HepG2 (cell line): ENCODE results near the gene ABCC5. TPM values are rescaled to one million over a fixed set of nuclear protein-coding genes. Genes with fewer than 3 reads are reported as not detected.

ENCODE experiments used
- ATAC-seq: fragments of 200-7000 bp; cut with Tn5 transposase; 3 replicates; pipeline ENCODE4 v1.9.1; 2020; ENCODE audit warnings: mild to moderate bottlenecking, moderate library complexity
- BruUV-seq: library from RNA; stranded (reverse); fragments of 400-500 nt; replicated peaks from 2 replicates; lab custom pipeline; 2021; lab: Mats Ljungman, UMichigan
- CTCF ChIA-PET: fragments of 300-600 bp; formaldehyde crosslinking; extraction: SDS; loops from one replicate; lab custom pipeline; 2021; ENCODE audit warnings: low total read pairs, inconsistent platforms, low intra/inter-chr PET ratio; lab: Yijun Ruan, JAX
- POLR2A ChIA-PET: fragments of 350-600 bp; sonication (Branson Sonifier 250); formaldehyde crosslinking; loops from one replicate; lab custom pipeline; 2020; ENCODE audit warnings: antibody characterized with exemption, inconsistent platforms; lab: Yijun Ruan, JAX
- DNase-seq: peaks from one replicate; pipeline ENCODE4 v3.0.0-alpha.2; 2015; ENCODE audit warnings: low spot score
- FAIRE-seq: peaks from 3 replicates; lab custom pipeline; 2011; peaks lifted over from hg19 to GRCh38; lab: Jason Lieb, UNC
- H2AFZ ChIP-seq: one replicate; pipeline ENCODE4 v1.6.1; 2011; ENCODE audit warnings: low read length, inconsistent platforms
- H3K27ac ChIP-seq: fragments of 300-600 bp; 3 replicates; pipeline ENCODE4 v1.8.0; 2011; ENCODE audit warnings: mixed run types, mild to moderate bottlenecking, mixed read lengths, low read length, inconsistent platforms; ENCODE audit not compliant: insufficient read depth; ENCODE audit errors: extremely low read length
- H3K27me3 ChIP-seq, 2 experiments: fragments of 200-600 bp in 1 of 2; 2 replicates in 1 of 2; 3 replicates in 1 of 2; pipeline versions ENCODE4 v1.6.0 to v1.8.0; 2011; ENCODE audit warnings: low read length in 2 of 2, mild to moderate bottlenecking in 2 of 2, moderate library complexity in 2 of 2, inconsistent platforms in 1 of 2; ENCODE audit not compliant: insufficient read depth in 2 of 2, control insufficient read depth in 1 of 2
- H3K36me3 ChIP-seq, 2 experiments: fragments of 200-600 bp in 1 of 2; replicated peaks in 1 of 2; 2 replicates in 1 of 2; 3 replicates in 1 of 2; pipeline versions ENCODE4 v1.5.1 to v1.8.0; 2011; ENCODE audit warnings: low read length in 2 of 2, inconsistent platforms in 1 of 2; ENCODE audit not compliant: insufficient read depth in 2 of 2, control insufficient read depth in 1 of 2
- H3K4me1 ChIP-seq: 2 replicates; pipeline ENCODE4 v1.5.1; 2012; ENCODE audit warnings: low read length, inconsistent platforms; ENCODE audit not compliant: insufficient read depth
- H3K4me2 ChIP-seq: 2 replicates; pipeline ENCODE4 v1.6.0; 2011; ENCODE audit warnings: low read depth, low read length, inconsistent platforms
- H3K4me3 ChIP-seq, 3 experiments: fragments of 200-600 bp in 1 of 3; sonication (generic), shearing (Covaris generic) in 1 of 3; replicated peaks in 1 of 3; 2 replicates each; pipeline ENCODE4 v1.5.1; 2011 to 2016; ENCODE audit warnings: low read length in 3 of 3, inconsistent platforms in 2 of 3, low read depth in 2 of 3, mild to moderate bottlenecking in 2 of 3, control low read depth in 1 of 3, mixed read lengths in 1 of 3; ENCODE audit not compliant: insufficient read depth in 1 of 3
- H3K79me2 ChIP-seq: one replicate; pipeline ENCODE4 v1.6.1; 2011; ENCODE audit warnings: low read length, inconsistent platforms; ENCODE audit not compliant: insufficient read depth
- H3K9ac ChIP-seq: 2 replicates; pipeline ENCODE4 v1.6.0; 2011; ENCODE audit warnings: mild to moderate bottlenecking, low read depth, low read length, inconsistent platforms; ENCODE audit not compliant: insufficient read depth
- H3K9me3 ChIP-seq: 2 replicates; pipeline ENCODE4 v1.5.1; 2012; ENCODE audit warnings: mild to moderate bottlenecking, low read length
- H4K20me1 ChIP-seq: 2 replicates; pipeline ENCODE4 v1.6.0; 2011; ENCODE audit warnings: inconsistent platforms, mild to moderate bottlenecking, low read length, moderate library complexity; ENCODE audit not compliant: insufficient read depth
- ARNTL ChIP-seq: sonication (generic); formaldehyde crosslinking; IDR thresholded peaks from 2 replicates; pipeline ENCODE4 v1.4.0; 2020; ENCODE audit warnings: mild to moderate bottlenecking, missing genetic modification reagents
- BRCA1 ChIP-seq: sonication (generic); formaldehyde crosslinking; IDR thresholded peaks from 2 replicates; pipeline ENCODE4 v1.4.0; 2020; ENCODE audit warnings: missing genetic modification reagents
- DRAP1 ChIP-seq: IDR thresholded peaks from 2 replicates; pipeline ENCODE4 v1.6.1; 2016; ENCODE audit warnings: missing genetic modification reagents, missing compliant biosample characterization
- ERF ChIP-seq: IDR thresholded peaks from 2 replicates; pipeline ENCODE4 v1.6.1; 2018; ENCODE audit warnings: missing biosample characterization, missing genetic modification reagents
- IRF2 ChIP-seq: IDR thresholded peaks from 2 replicates; pipeline ENCODE4 v1.6.1; 2018; ENCODE audit warnings: missing genetic modification reagents, missing compliant biosample characterization
- KLF11 ChIP-seq: IDR thresholded peaks from 2 replicates; pipeline ENCODE4 v1.6.1; 2016; ENCODE audit warnings: missing compliant biosample characterization
- MAX ChIP-seq: IDR thresholded peaks from 2 replicates; pipeline ENCODE4 v1.6.1; 2012; ENCODE audit warnings: inconsistent platforms
- MED1 ChIP-seq: sonication (generic); formaldehyde crosslinking; IDR thresholded peaks from 2 replicates; pipeline ENCODE4 v1.4.0; 2020; ENCODE audit warnings: missing genetic modification reagents
- MXD3 ChIP-seq: IDR thresholded peaks from 2 replicates; pipeline ENCODE4 v1.6.1; 2016; ENCODE audit warnings: mild to moderate bottlenecking, missing biosample characterization, missing genetic modification reagents
- PLSCR1 ChIP-seq: sonication (generic); formaldehyde crosslinking; IDR thresholded peaks from 2 replicates; pipeline ENCODE4 v1.5.0; 2020; ENCODE audit warnings: missing genetic modification reagents, mild to moderate bottlenecking, borderline replicate concordance
- PREB ChIP-seq: sonication (generic); formaldehyde crosslinking; IDR thresholded peaks from 2 replicates; pipeline ENCODE4 v1.4.0; 2020; ENCODE audit warnings: missing genetic modification reagents
- RBM39 ChIP-seq: fragments of 200-400 bp; formaldehyde crosslinking; IDR thresholded peaks from one replicate; pipeline ENCODE4 v1.6.1; 2018; ENCODE audit warnings: antibody characterized with exemption, mild to moderate bottlenecking, low read depth, low read length; ENCODE audit not compliant: poor library complexity, severe bottlenecking
- REL ChIP-seq: sonication (generic); formaldehyde crosslinking; conservative IDR thresholded peaks from 2 replicates; pipeline ENCODE4 v1.8.0; 2022; ENCODE audit warnings: mild to moderate bottlenecking, missing genetic modification reagents, moderate library complexity
- ZNF563 ChIP-seq: sonication (generic); formaldehyde crosslinking; IDR thresholded peaks from 2 replicates; pipeline ENCODE4 v1.8.0; 2022; ENCODE audit warnings: mild to moderate bottlenecking, moderate library complexity, missing genetic modification reagents
- ZXDC ChIP-seq: sonication (generic); formaldehyde crosslinking; IDR thresholded peaks from 2 replicates; pipeline ENCODE4 v1.5.0; 2020; ENCODE audit warnings: mild to moderate bottlenecking, missing genetic modification reagents
- WGBS: methylation state at CpG from one replicate; pipeline ENCODE4 v1.1.6; 2017; ENCODE audit warnings: low lambda C conversion rate; 5-methylcytosine and 5-hydroxymethylcytosine counted together
- in situ Hi-C: cut with HindIII; loops from 2 replicates; pipeline ENCODE4 v1.10.0; 2017; ENCODE audit warnings: low pct_unique_long_range_greater_than_20kb; ENCODE audit not compliant: extremely low pct_ligation_motif_present
- intact Hi-C: fragments of 100-400 bp; cut with micrococcal nuclease; formaldehyde crosslinking; loops from one replicate; pipeline ENCODE4 v1.10.0; 2022; ENCODE audit not compliant: unreplicated experiment
- polyA plus RNA-seq, 8 experiments: library from polyadenylated mRNA; depleted of rRNA in 3 of 8; stranded (reverse) in 7 of 8; unstranded in 1 of 8; fragments of >200 nt; fragmentation: Illumina TruSeq in 4 of 8; extraction: Trizol in 4 of 8; gene quantifications; 2 replicates each; pipeline versions ENCODE4 v1.2.1 to v1.2.3, GENCODE V29; 2011 to 2016; ENCODE audit warnings: low read depth in 4 of 8, missing spikeins in 1 of 8, mixed read lengths in 1 of 8; ENCODE audit not compliant: insufficient read depth in 1 of 8
- total RNA-seq, 5 experiments: library from RNA; depleted of rRNA; stranded (reverse); fragments of >200 nt; fragmentation: Illumina TruSeq; extraction: Trizol; gene quantifications; 2 replicates each; pipeline ENCODE4 v1.2.3, GENCODE V29; 2016; ENCODE audit warnings: low read depth in 1 of 5

Gene ABCC5
- total and polyA plus RNA-seq, 2 of the 13 experiments (the other 11 are each of a cell fraction or from before 2014, with no cell fraction given): 12.5 to 12.7 TPM

GRCh38 chr3:184045995-184046394 is 28.3 kb upstream of the ABCC5 start:
- 45% methylated on average over 5 of the region's 5 CpGs for WGBS
- no peak overlapping the region for H3K27ac ChIP-seq
- no peak overlapping the region for H3K4me3 ChIP-seq
- no peak for DNase-seq
- TF ChIP-seq BRCA1 (no peak), ARNTL (CRISPR knock-in tag) (no peak), MAX (no peak), DRAP1 (CRISPR knock-in tag) (no peak), PLSCR1 (no peak), MXD3 (CRISPR knock-in tag) (no peak), KLF11 (CRISPR knock-in tag) (no peak), ZXDC (CRISPR knock-in tag) (no peak), IRF2 (CRISPR knock-in tag) (no peak), PREB (CRISPR knock-in tag) (no peak), ZNF563 (CRISPR knock-in tag) (no peak), ERF (CRISPR knock-in tag) (no peak), MED1 (CRISPR knock-in tag) (no peak), REL (CRISPR knock-in tag) (no peak), RBM39 (no peak)
- H3K79me2 ChIP-seq: no peaks in the 10 kb centered on the region
- H4K20me1 ChIP-seq: no peaks in the 10 kb centered on the region
- ChIA-PET POLR2A (no interaction called here), CTCF (no interaction called here)
- H3K36me3 ChIP-seq: no peaks in the 10 kb centered on the region
- intact Hi-C loops: no loop called here
- H3K4me1 ChIP-seq: no peaks in the 10 kb centered on the region
- in situ Hi-C loops: no loop called here
- no peak for ATAC-seq
- H3K4me2 ChIP-seq: no peak overlapping the region
- no peak for FAIRE-seq
- H3K9ac ChIP-seq: no peak overlapping the region
- no peak overlapping the region for H2AFZ ChIP-seq
- no peaks in the 10 kb centered on the region for H3K9me3 ChIP-seq
- peaks cover 0 to 17% of the 10 kb centered on the region in 2 experiments; a peak in 3 of 5 replicates for H3K27me3 ChIP-seq
- BruUV-seq: no TSS peak
